Stimulated activated CD8-positive, alpha-beta memory T cell treated with anti-CD3 and anti-CD28 coated beads, Interleukin-2, amount 100 ng/mL, for 48 hours (primary cell): ENCODE measurements around the gene HTR3E.

Source experiments
- DNase-seq, 2 donors: peaks; one replicate each; pipeline ENCODE4 v3.0.0-alpha.2; 2020; ENCODE audit warnings: low read depth in 2 of 2

HTR3E gene

DNA sequence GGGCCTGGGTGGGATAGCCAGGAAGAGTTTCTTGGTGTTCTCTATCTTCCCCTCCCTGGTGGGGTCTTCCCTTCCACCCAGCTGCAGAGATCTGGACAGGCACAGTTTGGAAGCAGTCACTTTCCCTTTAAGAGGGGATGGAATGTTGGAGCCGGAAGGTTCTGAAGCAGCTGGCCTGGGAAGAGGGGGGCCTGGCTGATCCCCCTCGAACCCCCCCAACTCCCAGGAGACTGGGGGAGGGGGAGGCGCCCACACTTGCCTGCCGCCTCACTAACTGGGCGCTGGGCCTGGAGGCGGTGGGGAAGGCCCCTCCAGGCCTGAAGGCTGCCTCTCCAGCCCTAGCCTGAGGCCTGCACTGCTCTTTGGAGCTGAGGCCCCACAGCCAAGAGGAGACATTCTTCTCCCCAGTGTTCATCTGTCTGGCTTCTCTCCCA, 59.7 kb downstream of the HTR3E start:
- DNase-seq, result no peak
